ELR (cell line): ENCODE results near the gene MRPL22.
A peak's percentile ranks its signal among the peaks of the same experiment; 100 is the strongest.
"Not testable (repeated sequence)": the region's sequence is repeated elsewhere in the genome, so short reads cannot be mapped to it uniquely, and the experiment has no call there.

Experiments
- DNase-seq: peaks from one replicate; pipeline ENCODE4 v3.0.0-alpha.2; 2015; ENCODE audit warnings: low read depth

Gene MRPL22

GRCh38 chr5:154940772-154941620, at the start of gene MRPL22:
TSS of gene MRPL22 (plus strand) at chr5:154941073. CDS start at chr5:154941111, 38 bp downstream.
- DNase-seq: peak; percentile 95

GRCh38 chr5:154892369-154892771, 48.5 kb upstream of the MRPL22 start:
- DNase-seq: peak; percentile 10

- no peak for DNase-seq
These were observed 47.5 kb upstream of the MRPL22 start for GRCh38 chr5:154893381-154893780.

DNA sequence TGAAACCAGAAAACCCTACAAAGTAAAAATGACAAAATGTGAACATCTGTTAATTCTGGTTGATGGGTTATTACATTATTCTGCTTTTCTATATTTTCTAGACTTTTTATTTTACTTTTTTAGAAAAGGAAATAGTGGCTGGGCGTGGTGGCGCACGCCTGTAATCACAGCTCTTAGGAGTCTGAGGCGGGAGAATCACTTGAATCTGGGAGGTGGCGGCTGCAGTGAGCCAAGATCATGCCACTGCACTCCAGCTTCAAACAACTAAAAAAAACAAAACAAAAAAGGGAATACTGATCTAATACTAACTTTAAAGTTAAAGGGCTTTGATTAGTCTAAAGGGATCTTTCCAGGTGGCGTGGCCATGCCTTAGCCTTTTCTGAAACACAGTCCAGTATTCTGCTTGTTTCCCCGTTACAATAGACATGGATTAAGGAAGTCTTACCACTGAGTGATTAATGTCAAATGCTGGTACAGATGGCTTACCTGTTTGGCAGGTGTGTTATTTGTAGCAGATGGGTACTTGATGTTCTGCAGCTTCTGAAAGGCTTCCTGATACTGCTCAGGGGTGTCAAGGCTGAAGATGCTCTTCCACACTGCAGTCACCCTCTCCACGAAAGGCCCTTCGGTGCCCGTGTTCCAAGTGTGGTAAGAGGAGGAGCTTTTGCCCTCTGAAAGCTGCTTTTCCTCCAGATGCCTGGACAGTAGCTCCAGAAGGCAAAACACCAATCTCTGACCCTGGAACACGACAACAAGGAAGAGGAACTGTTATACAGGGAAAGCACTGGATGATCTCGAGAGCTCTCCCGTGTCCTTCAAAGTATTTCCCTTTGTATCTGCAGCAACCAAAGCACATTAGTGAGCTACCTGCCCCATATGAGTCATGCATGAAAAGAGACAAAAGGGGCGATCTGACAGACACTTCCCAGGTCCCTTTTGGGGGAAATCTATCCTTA, 45.0 kb upstream of the MRPL22 start:
- DNase-seq: no peak

GRCh38 chr5:154896562-154897165, 44.2 kb upstream of the MRPL22 start:
- no peak for DNase-seq

DNA sequence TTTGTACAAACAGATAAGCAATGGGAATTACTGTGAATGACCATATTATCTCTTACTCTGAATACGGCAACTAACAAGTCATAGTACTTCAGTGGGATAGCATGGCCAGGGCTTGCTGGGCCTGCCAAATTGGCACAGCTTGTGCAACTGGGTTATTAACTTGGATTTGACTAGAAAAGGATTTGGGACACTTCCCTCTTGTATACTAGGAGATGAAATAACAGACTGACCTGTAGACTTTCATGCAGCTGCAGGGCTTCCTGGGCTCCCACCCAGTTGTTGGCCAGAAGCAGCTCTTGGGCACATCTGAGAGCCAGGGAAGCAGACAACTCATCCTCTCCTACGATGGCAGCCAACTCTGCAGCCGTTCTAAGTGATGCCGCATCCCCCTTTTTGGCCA, 42.7 kb upstream of the MRPL22 start:
- no peak for DNase-seq

- no peak for DNase-seq
These were observed 41.6 kb upstream of the MRPL22 start for GRCh38 chr5:154899151-154899816.

DNA sequence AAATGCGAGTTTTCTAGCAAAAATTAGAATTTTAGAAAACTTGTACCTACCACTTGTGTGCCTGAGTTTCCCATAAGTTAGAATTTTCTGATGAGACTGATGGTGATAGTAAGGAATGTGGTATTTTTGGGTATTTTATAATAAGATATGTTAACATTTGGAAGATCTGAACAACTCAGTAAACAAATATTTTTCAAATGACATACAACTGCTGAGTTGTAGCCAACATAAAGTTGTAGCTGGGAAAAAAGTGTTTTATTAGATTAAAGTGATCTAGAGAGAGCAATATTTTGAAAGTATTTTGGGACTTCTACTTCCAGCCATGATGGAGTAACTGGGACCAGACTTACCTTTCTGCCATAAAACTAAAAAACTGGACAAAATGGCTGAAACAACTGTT, 40.8 kb upstream of the MRPL22 start:
- no peak for DNase-seq

- no peak for DNase-seq
These were observed 39.6 kb upstream of the MRPL22 start for GRCh38 chr5:154901276-154901675.

GRCh38 chr5:154901913-154902312, 39.0 kb upstream of the MRPL22 start:
- no peak for DNase-seq

GRCh38 chr5:154905601-154906000, 35.3 kb upstream of the MRPL22 start:
- DNase-seq: not testable (repeated sequence)

DNA sequence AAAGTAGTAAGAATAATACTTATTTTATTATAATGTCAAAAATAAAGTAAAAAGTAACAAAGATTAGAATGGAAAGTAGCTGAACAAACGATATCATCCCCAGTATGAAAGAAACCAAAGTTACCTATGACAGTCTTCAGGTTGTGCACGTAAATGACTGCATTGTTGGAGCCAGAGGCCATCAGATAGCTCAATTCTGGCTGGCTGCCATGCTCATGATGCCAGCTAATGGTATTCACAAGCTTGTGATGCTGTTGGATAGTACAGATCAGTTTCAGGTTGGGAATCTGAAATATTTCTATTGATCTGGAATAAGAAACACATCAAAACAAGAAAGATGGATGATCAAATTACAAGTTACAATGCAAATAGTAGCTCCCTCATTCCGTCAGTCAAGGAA, 24.0 kb upstream of the MRPL22 start:
- DNase-seq: peak; percentile 3

GRCh38 chr5:154917757-154918156, 23.1 kb upstream of the MRPL22 start:
- no peak for DNase-seq

DNA sequence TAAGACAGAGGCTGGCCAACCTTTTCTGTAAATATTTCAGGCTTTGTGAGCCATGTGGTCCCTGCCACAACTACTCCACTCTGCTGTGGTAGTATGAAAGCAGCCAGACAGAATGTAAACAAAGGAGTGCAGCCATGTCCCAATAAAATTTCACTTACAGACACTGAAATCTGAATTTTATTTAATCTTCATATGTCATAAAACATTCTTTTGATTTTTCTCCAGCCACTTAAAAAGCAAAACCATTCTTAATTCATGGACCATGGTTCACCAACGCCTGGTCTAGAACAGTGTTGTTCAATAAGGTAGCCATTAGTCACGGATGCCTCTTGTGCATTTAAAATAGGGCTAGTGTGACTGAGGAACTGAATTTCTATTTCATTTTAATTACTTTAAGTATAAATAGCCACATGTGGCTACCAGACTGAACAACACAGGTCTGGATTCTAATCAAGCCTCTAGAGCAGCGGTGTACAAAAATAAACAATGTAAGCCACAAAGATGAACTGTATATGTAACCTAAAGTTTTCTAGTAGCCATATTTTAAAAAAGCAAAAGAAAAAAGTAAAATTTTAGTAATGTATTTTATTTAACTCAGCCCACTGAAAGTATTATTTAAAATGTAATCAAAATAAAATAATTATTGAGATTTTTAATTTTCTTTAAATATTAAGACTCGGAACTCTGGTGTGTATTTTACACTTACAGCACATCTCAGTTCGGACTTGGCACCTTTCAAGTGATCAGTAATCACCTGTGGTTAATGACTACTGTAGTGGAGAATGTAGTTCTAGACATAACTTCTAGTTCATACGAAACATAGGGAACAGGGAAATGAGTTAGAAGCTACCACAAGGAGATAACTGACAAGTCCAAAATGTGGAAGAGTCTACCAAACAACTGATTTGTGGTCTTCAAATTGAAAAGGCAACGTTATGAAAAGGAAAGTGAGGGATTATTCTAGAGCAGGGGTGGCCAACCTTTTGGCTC, 17.1 kb upstream of the MRPL22 start:
- peak; percentile 3 for DNase-seq

- DNase-seq: no peak
These were observed 7.3 kb upstream of the MRPL22 start for GRCh38 chr5:154933537-154933936.

- DNase-seq: no peak
These were observed 6.0 kb upstream of the MRPL22 start for GRCh38 chr5:154934881-154935280.

- DNase-seq: peak; percentile 25
These were observed 3.6 kb upstream of the MRPL22 start for GRCh38 chr5:154937186-154937717.

GRCh38 chr5:154937718-154938466, 3.0 kb upstream of the MRPL22 start, which contains the start of gene GEMIN5:
TSS of gene GEMIN5 (minus strand) at chr5:154938211. CDS start at chr5:154938133, 78 bp downstream.
- peak; percentile 92 for DNase-seq

DNA sequence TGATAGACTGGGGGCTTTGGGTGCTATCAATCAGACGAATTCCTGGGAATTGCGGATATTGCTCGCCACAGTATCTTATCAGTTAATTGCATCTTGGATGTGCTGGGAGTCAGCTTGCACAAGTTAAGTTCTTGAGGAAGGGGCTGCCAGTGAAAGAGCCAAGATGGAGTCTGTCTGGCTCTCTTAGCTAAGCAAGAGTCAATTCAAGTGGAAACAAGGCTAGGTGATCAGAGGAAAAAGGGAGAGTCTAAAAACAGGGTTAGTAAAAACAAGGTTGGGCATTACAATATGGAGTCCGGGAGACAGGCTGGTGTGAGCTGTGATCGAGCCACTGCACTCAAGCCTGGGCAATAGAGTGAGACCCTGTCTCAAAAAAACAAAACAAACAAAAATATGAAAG, 1.5 kb upstream of the MRPL22 start:
- not testable (repeated sequence) for DNase-seq
